Measurements from ENCODE around the gene KRTAP5-9. TPM values are rescaled to one million over a fixed set of nuclear protein-coding genes. Genes with fewer than 3 reads are reported as not detected.
"Not testable (repeated sequence)": the region's sequence is repeated elsewhere in the genome, so short reads cannot be mapped to it uniquely, and the experiment has no call there.

The KRTAP5-9 gene
- polyA plus RNA-seq, 10 donors: 0.15 to 0.35 (median 0.21) TPM; not detected in 7

DNA sequence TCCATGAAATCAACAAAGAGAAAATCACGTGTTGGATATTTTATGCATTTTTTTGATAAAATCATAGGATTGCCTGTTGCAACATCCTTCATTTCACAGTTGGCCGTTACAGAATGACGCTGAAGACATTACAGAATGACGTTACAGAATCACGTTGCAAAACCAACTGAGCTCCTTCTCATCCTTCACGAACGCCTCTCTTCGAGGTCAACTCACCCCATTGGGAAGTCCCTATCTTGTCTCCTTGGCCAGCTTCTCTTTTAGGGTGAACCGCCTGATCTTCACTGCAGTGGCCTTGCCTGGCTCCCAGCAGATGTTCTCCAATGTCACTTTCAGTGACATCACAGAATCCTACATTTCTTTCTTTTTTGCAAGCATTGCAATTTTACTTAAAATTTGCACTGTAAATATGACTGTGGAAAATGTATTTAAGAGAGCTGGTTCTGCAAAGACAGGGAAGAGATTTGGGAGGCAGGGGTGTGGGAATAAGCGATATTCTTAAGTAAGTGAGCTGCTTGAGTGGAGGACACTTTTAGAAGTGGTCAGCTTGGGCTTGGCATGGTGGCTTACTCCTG lies 16.1 kb upstream of the KRTAP5-9 start:
- no peak for DNase-seq

DNA sequence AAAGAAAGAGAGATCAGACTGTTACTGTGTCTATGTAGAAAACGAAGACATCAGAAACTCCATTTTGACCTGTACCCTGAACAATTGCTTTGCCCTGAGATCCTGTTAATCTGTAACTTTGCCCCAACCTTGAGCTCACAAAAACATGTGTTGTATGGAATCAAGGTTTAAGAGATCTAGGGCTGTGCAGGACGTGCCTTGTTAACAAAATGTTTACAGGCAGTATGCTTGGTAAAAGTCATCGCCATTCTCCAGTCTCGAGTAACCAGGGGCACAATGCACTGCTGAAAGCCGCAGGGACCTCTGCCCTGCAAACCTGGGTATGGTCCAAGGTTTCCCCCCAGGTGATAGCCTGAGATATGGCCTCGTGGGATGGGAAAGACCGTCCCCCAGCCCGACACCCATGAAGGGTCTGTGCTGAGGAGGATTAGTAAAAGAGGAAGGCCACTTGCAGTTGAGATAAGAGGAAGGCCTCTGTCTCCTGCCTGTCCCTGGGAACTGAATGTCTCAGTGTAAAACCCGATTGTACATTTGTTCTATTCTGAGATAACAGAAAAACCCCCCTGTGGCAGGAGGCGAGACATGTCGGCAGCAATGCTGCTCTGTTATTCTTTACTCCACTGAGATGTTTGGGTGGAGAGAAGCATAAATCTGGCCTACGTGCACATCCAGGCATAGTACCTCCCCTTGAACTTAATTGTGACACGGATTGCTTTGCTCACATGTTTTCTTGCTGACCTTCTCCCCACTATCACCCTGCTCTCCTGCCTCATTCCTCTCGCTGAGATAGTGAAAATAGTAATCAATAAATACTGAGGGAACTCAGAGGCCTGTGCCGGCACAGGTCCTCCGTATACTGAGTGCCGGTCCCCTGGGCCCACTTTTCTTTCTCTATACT lies 13.3 kb upstream of the KRTAP5-9 start:
- not testable (repeated sequence) for DNase-seq

DNA sequence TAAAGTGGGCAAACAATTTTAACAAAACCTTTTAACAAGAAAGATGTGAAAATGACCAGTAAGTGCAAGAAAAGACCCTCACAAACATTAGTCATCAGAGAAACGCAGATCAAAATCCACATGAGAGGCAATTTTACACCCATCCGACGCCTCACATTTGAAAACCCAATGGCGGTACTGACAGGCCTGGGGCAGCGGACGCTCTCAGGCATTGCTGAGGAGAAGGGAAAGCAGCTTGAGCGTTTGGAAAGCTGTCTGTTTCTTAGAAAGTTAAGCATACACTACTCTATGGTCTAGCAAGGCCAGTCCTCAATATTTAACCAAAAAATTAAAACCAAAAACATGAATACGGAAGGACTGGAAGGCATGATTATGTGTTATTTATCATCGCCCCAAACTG lies 12.4 kb upstream of the KRTAP5-9 start:
- no peak for DNase-seq

DNA sequence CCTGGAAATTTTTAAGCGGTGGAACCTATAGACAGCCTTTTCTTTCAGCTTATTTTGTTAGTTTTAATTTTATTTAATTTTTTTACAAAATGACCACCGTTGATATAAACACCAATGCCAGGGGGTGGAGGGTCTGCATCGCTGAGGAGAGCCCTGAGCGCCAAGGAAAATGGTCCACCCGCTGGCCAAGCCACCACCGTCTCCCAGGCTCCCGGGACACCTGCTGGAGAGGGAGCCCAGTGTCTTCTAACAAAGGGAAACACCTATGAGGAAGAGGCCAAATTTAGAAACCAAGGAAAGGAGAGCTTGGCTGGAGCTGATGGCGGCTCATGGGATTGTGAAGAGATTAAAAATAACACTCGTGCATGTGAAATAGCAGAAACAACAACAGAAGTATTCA lies 10.7 kb upstream of the KRTAP5-9 start:
- no peak for DNase-seq

DNA sequence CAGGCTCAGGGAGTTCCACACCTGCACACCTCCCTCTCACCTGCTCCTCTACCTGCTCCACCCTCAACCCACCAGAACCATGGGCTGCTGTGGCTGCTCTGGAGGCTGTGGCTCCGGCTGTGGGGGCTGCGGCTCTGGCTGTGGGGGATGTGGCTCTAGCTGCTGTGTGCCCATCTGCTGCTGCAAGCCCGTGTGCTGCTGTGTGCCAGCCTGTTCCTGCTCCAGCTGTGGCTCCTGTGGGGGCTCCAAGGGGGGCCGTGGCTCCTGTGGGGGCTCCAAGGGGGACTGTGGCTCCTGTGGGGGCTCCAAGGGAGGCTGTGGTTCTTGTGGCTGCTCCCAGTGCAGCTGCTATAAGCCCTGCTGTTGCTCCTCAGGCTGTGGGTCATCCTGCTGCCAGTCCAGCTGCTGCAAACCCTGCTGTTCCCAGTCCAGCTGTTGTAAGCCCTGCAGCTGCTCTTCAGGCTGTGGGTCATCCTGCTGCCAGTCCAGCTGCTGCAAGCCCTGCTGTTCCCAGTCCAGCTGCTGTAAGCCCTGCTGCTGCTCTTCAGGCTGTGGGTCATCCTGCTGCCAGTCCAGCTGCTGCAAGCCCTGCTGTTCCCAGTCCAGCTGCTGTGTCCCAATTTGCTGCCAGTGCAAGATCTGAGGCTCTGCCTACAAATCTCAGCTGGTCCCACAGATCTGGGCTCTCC lies 10.1 kb upstream of the KRTAP5-9 start, which contains the start of gene KRTAP5-8:
Gene KRTAP5-8 (plus strand): TSS at position 49 of the 689 bp plus-strand sequence. CDS start 31 bp downstream, at position 80.
- not testable (repeated sequence) for DNase-seq

DNA sequence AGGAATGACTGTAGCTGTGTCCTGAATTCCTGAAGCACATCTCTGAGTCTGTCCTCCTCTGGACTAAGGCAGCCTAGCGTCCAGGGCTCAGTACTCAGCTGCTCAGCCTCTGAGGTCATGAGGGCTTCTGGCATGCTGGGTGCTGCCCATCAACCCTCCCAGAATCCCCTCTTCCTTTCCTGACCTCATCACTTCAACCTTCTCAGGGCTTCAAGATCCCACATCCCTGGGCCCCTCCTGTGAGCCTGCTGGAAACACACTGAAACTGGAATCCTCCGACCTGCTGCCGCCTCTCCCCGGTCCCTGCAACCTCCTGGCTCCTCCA lies 9.6 kb upstream of the KRTAP5-9 start:
- no peak for DNase-seq

DNA sequence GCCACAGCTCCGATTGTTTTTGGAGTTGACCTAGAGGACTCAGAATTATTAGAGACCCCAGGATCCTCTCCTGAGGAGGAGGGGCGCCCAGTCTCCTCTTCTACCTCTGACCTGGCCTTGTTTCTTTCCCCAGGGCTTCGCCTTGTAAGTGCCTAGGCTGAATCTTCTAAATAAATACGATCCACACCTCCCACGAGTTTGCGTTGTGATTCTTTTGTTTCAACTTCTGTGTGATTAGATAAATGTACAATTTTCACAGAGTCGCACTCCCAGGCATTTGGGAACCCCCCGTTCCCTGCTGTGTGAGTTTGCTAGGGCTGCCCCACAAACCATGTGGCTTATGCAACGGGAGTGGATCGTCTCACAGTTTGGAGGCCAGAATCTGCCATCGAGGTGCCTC lies 9.2 kb upstream of the KRTAP5-9 start:
- no peak for DNase-seq

DNA sequence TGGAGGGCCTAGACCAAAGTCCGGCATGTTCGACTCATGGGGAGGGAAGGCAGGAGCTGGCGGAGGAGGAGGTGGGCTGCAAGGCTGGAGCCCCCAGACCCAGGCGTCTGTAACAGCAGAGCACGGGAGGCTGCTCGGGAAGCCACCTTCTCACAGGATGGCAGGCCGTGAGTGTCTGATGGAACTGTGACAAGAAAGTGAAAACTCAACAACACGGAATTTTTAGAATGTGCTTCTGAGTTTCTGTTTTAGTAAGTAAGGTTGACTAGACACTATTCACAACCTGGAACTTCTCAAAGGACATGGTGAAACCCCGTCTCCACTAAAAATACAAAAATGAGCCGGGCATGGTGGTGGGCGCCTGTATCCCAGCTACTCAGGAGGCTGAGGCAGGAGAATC lies 8.2 kb upstream of the KRTAP5-9 start:
- DNase-seq: not testable (repeated sequence)

DNA sequence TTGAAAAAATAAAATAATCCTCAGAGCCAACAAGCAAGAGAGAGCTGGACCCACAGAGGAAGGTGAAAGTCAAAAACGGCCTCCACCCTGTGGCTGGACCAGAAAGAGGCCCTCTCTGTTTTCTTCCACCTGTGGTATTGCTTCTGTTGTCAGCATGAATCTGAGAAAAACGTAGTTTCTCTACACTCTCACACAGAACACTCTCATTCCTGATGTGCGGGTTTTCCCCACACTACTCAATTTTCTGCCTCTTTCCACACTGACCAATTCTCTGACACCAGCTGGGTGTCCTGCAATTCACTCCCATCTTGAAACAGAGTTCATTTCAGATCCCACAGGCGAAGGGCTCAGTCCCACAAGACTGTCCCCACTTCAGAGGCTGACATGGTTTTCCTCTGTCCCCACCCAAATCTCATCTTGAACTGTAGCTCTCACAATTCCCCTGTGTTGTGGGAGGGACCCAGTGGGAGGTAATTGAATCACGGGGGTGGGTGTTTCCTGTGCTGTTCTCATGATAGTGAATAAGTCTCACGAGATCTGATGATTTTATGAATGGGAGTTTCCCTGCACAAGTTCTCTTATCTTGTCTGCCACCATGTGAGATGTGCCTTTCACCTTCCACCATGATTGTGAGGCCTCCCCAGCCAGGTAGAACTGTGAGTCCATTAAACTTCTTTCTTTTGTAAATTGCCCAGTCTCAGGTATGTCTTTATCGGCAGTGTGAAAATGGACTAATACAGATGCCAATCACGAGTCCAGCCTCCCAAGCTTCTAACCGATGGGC lies 7.5 kb upstream of the KRTAP5-9 start:
- DNase-seq: not testable (repeated sequence)

DNA sequence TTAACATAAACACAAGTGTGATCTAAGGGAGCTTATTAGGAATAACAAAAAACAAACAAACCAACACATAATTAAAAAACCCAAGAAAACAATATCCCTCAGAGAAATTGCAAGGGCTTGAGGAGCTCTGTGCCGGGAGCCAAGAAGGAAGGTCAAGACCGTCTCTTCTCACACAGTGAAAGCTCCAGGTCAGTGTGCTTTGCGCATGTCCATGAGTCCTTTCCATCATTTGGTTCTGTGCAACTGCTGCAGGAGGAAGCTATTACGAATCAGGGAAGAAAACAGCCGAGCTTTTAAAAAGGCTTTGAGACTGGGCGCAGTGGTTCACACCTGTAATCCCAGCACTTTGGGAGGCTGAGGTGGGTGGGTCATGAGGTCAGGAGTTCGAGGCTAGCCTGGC lies 5.8 kb upstream of the KRTAP5-9 start:
- DNase-seq: no peak

DNA sequence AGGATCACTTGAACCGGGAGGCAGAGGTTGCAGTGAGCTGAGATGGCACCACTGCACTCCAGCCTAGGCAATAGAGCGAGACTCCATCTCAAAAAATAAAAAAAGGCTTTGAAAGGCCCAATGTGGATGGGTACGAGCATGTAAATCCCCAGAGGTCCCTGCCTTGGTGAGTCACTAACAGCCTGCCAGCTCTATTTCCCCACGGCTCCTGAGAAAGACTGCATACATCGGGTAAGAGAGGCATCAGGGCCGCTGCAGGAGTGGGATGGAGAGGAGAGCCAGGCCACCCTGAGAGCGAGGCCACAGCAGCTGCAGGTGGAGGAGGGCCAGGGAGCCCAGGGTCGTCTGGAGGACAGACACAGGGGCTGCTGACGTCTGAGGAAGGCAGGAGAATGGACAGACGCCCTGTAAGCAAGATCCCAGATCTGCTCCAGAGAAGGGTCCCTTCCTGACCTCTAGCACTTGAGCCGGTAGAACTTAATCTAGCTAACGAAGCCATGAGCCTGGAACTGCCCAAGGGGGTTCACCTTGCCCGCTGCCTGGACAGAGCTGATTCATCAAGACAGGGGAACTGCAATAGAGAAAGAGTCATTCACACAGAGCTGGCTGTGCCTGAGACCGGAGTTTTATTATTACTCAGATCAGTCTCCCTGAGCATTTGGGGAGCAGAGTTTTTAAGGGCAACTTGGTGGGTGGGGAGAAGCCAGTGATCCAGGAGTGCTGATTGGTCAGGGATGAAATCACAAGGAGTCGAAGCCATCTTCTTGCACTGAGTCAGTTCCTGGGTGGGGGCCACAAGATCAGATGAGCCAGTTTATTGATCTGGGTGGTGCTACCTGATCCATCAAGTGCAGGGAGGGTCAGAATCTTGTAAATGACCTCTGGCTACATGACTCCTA lies 5.1 kb upstream of the KRTAP5-9 start:
- DNase-seq: no peak

DNA sequence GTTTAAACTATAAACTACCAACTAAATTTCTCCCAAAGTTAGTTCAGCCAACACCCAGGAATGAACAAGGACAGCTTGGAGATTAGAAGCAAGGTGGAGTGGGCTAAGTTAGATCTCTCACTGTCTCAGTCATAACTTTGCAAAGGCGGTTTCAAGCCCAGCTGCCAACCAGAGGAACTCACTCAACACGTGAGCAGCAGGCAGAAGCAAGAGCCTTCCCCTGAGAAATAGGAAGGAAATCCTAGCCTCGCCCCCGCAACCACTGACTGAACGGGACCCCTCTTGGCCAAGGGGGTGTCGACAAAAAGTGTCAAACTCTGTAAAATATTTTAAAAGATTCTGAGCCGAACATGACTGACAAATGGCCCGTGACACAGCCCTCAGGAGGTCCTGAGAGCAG lies 4.4 kb upstream of the KRTAP5-9 start:
- no peak for DNase-seq

DNA sequence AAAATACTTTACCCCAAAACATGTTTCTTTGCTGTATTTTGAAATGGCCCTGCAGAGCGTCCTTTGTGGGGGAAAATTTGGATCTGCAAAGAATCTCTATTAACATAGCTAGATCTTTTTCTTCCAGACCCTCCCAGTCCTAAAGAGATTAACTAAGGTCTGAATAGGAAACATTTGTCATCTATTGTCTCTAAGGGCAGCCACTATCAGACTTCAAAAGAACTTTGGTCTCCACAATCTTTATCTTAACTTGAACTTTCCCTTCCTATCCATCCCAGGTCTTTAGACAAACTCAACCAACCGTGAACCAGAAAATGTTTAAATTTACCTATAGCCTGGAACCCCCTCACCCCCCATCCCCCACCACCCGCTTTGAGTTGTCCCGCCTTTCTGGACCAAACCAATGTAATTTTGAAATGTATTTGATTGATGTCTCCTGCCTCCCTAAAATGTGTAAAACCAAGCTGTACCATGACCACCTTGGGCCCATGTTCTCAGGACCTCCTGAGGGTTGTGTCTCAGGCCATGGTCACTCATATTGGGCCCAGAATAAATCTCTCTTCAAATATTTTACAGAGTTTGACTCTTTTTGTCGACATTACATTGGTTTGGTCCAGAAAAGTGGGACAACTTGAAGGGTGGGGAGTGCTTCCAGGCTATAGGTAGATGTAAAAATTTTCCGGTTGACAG lies 3.5 kb upstream of the KRTAP5-9 start:
- DNase-seq: no peak

DNA sequence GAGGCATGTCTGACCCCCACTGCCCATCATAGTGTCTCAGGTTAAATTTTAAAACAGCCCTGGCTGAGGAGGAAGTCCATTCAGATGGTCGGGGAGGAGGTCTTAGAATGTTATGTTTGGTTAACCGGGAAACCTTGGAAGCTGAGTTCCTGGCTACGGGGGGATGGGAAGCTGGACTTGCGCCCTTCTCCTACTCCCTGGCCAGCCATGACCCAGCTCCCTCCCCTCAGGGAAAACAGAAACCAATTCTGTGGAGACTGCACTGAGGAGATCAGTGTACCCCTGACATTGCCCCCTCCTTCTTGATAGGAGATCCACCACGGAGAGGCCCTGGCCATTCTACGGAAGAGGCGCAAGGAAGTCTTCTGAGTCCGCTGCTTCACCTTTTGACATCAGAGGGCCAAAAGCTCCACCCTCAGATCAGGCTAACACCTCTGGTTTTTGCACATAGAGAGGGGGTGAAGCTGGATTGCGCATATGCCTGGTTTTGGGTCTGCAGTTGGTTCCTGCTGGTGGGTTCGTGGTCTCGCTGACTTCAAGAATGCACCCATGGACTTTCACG lies 2.7 kb upstream of the KRTAP5-9 start:
- no peak for DNase-seq

DNA sequence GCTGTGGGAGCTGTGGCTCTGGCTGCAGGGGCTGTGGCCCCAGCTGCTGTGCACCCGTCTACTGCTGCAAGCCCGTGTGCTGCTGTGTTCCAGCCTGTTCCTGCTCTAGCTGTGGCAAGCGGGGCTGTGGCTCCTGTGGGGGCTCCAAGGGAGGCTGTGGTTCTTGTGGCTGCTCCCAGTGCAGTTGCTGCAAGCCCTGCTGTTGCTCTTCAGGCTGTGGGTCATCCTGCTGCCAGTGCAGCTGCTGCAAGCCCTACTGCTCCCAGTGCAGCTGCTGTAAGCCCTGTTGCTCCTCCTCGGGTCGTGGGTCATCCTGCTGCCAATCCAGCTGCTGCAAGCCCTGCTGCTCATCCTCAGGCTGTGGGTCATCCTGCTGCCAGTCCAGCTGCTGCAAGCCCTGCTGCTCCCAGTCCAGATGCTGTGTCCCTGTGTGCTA lies 514 bp downstream of the KRTAP5-9 start:
- DNase-seq: no peak

DNA sequence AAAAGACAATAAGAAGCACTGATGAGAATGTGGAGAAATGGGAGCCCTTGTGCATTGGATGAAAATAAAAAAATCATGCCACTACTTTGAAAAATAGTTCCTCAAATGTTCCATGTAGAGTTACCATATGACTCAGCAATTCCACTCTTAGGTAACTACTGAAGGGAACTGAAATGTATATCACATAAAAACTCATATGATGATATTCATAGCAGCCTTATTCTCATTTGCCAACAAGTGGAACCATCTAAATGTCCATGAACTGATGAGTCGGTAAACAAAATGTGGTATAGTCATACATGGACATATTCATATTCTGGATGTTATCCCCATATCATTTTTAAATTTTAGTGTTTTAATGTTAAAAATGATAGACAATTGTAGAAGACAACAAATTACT lies 3.5 kb downstream of the KRTAP5-9 start:
- no peak for DNase-seq

DNA sequence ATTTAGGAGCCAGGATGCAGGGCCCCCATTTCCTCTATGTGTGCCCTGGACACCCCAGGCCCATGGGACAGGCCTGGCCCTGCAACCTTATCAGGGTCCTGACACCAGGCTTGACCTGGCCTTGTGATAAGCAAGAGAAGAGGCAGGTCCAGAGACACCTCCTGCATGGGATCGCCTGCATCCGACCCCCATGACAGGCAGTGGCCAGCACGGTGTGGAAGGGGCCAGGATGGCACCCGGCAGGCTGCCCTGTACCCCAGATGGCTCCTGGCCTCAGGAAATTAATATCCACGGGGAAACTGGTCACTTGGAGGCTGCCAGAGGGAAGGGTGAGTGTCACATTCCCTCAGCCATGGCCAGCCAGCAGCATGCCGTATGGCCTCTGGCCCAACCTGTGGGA lies 6.8 kb downstream of the KRTAP5-9 start:
- no peak for DNase-seq

DNA sequence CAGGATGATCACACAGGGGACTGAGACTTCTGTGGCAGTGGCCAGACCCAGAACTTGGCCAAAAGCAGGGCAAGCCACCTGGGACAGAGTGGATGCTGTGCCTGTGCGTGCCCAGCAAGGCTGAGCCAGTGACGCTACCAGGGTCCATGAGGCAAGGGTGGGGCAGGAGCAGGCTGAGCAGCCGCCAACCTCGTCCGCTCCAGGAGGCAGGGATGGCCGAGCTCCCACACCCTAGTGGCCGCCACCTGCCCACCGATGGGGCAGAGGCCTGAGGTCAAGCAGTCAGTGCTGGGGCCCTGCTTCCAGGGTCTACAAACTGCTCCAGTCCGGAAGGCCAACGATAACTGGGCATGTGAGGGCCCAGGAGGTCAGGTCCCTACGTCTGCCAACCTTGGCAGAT lies 7.3 kb downstream of the KRTAP5-9 start:
- no peak for DNase-seq

DNA sequence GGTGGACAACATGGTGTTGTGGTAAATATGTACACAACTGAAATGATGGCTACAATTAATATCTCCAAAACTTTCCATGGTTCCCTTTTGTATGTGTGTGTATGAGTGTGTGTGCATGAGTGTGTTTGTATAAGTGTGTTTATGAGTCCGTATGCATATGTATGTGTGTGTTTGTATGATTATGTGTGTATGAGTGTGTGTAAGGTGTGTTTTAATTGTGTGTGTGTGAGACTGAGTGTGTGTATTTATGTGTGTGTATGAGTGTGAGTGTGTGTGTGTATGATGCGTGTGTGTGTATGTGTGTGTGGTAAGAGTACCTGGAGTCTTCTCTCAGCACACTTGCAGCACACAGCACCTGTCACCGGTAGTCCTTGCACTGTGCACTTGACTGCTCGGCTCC lies 7.8 kb downstream of the KRTAP5-9 start:
- no peak for DNase-seq

DNA sequence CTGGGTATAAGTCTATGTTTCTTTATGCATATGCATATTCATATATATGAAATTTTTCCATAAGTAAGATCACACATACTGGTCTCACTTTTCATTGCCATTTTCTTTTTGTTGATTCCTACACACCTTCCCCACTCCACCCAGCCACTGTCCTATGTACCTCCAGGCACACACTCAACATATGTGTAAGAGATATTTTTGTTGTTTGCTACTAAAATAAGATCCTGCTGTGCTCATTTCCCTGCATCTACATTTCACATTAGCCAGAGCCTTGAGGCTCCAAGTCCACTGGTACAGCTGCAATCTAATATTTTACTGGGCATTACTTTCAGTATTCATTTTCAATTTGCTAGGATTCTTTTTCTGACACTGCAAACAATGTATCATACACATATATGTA lies 9.0 kb downstream of the KRTAP5-9 start:
- DNase-seq: no peak

Data from muscle of back (tissue), 11 donors.